Osteocyte (in vitro differentiated cells): ENCODE results near the gene ANKRD44. TPM values are rescaled to one million over a fixed set of nuclear protein-coding genes. Genes with fewer than 3 reads are reported as not detected.

Experiments used
- DNase-seq: peaks from one replicate; pipeline ENCODE4 v3.0.0; 2021; ENCODE audit warnings: mixed read lengths; ENCODE audit not compliant: unreplicated experiment; ENCODE audit errors: extremely low spot score
- H3K27ac Mint-ChIP-seq: one replicate; pipeline ENCODE4 v1.8.0; 2021; ENCODE audit warnings: mild to moderate bottlenecking, mixed read lengths; ENCODE audit not compliant: unreplicated experiment
- H3K27me3 Mint-ChIP-seq: one replicate; pipeline ENCODE4 v1.8.0; 2021; ENCODE audit warnings: mixed read lengths; ENCODE audit not compliant: unreplicated experiment
- H3K36me3 Mint-ChIP-seq: one replicate; pipeline ENCODE4 v1.8.0; 2021; ENCODE audit warnings: mixed read lengths; ENCODE audit not compliant: unreplicated experiment
- H3K4me1 Mint-ChIP-seq: one replicate; pipeline ENCODE4 v1.8.0; 2021; ENCODE audit warnings: mixed read lengths; ENCODE audit not compliant: unreplicated experiment
- H3K4me3 Mint-ChIP-seq: one replicate; pipeline ENCODE4 v1.8.0; 2021; ENCODE audit warnings: mild to moderate bottlenecking, moderate library complexity, mixed read lengths; ENCODE audit not compliant: unreplicated experiment
- H3K9me3 Mint-ChIP-seq: one replicate; pipeline ENCODE4 v1.8.0; 2021; ENCODE audit warnings: mixed read lengths; ENCODE audit not compliant: unreplicated experiment
- long read RNA-seq: library from polyadenylated mRNA; unstranded; transcript quantifications from one replicate; pipeline ENCODE4 v2.0.0, GENCODE V29; 2021
- total RNA-seq: library from RNA; stranded (reverse); gene quantifications from 2 replicates; pipeline ENCODE4 v1.2.1, GENCODE V29; 2021
- TF ChIP-seq, protein P1 (sequence below): fragments of 200-600 bp; sonication (generic); IDR thresholded peaks from 2 replicates; pipeline ENCODE4 v1.5.0; 2021; ENCODE audit warnings: antibody characterized with exemption, mild to moderate bottlenecking, moderate library complexity

ANKRD44 gene
- total RNA-seq = 14.3 and 16.6 TPM in 2 replicates
- long read RNA-seq, full-length matches to known transcripts = 27 of 58 reads
- long read RNA-seq, partial matches to known transcripts = 22 of 58 reads
- long read RNA-seq, other reads (novel, unspliced or antisense) = 9 of 58 reads

GRCh38 chr2:197310271-197310985 lies at the start of gene ANKRD44:
Gene ANKRD44, minus strand, starts transcription at chr2:197310780. Its CDS starts 176 bp downstream, at chr2:197310604.
- peak; percentile 95 for DNase-seq
- peaks cover 4% of the 10 kb centered on the region for H3K27me3 Mint-ChIP-seq

GRCh38 chr2:197359859-197360258 lies 49.3 kb upstream of the ANKRD44 start:
- no peak for DNase-seq
- Mint-ChIP-seq H3K27me3 (no peaks in the 10 kb centered on the region), H3K9me3 (no peaks in the 10 kb centered on the region), H3K27ac (no peak overlapping the region), H3K36me3 (no peaks in the 10 kb centered on the region), H3K4me1 (peaks cover 6% of the 10 kb centered on the region), H3K4me3 (no peak overlapping the region)
- TF ChIP-seq, protein P1, sequence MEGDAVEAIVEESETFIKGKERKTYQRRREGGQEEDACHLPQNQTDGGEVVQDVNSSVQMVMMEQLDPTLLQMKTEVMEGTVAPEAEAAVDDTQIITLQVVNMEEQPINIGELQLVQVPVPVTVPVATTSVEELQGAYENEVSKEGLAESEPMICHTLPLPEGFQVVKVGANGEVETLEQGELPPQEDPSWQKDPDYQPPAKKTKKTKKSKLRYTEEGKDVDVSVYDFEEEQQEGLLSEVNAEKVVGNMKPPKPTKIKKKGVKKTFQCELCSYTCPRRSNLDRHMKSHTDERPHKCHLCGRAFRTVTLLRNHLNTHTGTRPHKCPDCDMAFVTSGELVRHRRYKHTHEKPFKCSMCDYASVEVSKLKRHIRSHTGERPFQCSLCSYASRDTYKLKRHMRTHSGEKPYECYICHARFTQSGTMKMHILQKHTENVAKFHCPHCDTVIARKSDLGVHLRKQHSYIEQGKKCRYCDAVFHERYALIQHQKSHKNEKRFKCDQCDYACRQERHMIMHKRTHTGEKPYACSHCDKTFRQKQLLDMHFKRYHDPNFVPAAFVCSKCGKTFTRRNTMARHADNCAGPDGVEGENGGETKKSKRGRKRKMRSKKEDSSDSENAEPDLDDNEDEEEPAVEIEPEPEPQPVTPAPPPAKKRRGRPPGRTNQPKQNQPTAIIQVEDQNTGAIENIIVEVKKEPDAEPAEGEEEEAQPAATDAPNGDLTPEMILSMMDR = no peak

More at GRCh38 chr2:197310271-197310985, at the start of gene ANKRD44:
- Mint-ChIP-seq H3K36me3 (no peaks in the 10 kb centered on the region), H3K9me3 (no peaks in the 10 kb centered on the region), H3K27ac (peak within 1 kb of the TSS; percentile 81), H3K4me3 (peak within 1 kb of the TSS; percentile 89), H3K4me1 (peaks cover 7% of the 10 kb centered on the region)
- TF ChIP-seq, protein P1 = peak; percentile 52

DNA sequence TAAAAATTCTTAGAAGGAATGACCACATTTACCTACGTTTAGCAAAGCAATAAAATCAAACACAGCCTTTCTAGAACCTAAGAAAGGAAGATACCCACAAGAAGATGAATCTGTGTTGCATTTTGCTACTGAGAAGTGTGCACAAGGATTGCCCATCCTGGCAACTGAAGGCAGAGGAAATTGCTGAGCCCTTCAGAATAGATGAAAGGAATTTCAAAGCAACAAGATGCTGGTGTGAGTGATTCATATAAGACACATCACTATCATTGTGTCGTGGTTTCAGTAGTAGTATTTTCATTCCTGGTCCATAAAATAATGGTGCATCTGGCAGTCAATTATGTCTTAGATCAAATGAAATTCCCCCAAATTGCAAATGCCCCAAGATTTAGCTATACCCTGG lies 48.4 kb upstream of the ANKRD44 start:
- H3K4me3 Mint-ChIP-seq = no peak overlapping the region
- no peaks in the 10 kb centered on the region for H3K27me3 Mint-ChIP-seq
- no peaks in the 10 kb centered on the region for H3K36me3 Mint-ChIP-seq
- peaks cover 6% of the 10 kb centered on the region for H3K4me1 Mint-ChIP-seq
- no peak for DNase-seq
- TF ChIP-seq, protein P1 = no peak
- no peaks in the 10 kb centered on the region for H3K9me3 Mint-ChIP-seq
- H3K27ac Mint-ChIP-seq = no peak overlapping the region

DNA sequence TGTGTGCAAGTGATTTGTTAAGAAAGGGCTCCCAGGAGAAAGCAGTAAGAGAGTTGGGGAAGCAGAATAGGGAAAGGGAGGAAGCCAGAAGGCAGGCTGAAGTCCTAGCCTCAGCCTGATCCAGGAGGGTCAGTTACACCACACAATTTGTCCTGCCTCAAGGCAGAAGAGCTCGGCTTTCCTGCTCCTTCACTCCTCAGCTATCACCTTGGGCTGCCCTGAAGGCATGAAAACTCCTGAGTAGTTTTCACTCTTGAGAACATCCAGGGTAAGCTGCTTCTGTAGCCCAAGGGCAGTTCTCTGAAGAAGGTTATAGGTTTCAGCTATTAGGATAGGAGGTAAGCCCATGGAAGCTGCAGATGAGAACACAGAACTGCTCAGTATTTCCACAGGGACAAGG lies 47.4 kb upstream of the ANKRD44 start:
- no peaks in the 10 kb centered on the region for H3K27me3 Mint-ChIP-seq
- TF ChIP-seq, protein P1 = no peak
- no peaks in the 10 kb centered on the region for H3K9me3 Mint-ChIP-seq
- no peak overlapping the region for H3K4me3 Mint-ChIP-seq
- no peaks in the 10 kb centered on the region for H3K36me3 Mint-ChIP-seq
- no peak overlapping the region for H3K27ac Mint-ChIP-seq
- H3K4me1 Mint-ChIP-seq = peaks cover 6% of the 10 kb centered on the region
- no peak for DNase-seq

- Mint-ChIP-seq H3K4me1 (peaks cover 5% of the 10 kb centered on the region), H3K9me3 (no peaks in the 10 kb centered on the region), H3K27ac (no peak overlapping the region), H3K36me3 (no peaks in the 10 kb centered on the region), H3K4me3 (no peak overlapping the region), H3K27me3 (no peaks in the 10 kb centered on the region)
- DNase-seq = no peak
- TF ChIP-seq, protein P1 = peak; percentile 48
These were observed 45.6 kb upstream of the ANKRD44 start for GRCh38 chr2:197356136-197356535.
